Measurements from ENCODE around the gene KDM8.

- no peak for TF ChIP-seq EZH2 (IDR thresholded peaks at IDR 0.05; ENCODE audit: low read depth, unreplicated experiment)
- TF ChIP-seq CTCF (conservative IDR thresholded peaks at IDR 0.05; ENCODE audit: low read depth in 2 of 2) = no peak
- no peak for TF ChIP-seq REST (IDR thresholded peaks at IDR 0.05; ENCODE audit: unreplicated experiment)
- no peak for TF ChIP-seq POLR2AphosphoS5 (IDR thresholded peaks at IDR 0.05; ENCODE audit: low read depth)
- TF ChIP-seq EZH2phosphoT487 (IDR thresholded peaks at IDR 0.05; ENCODE audit: unreplicated experiment) = no peak
Observed at GRCh38 chr16:27226476-27226875, 23.1 kb downstream of the KDM8 start.
